8988T (cell line): ENCODE data around the gene SESN1.
"Not testable (repeated sequence)": the region's sequence is repeated elsewhere in the genome, so short reads cannot be mapped to it uniquely, and the experiment has no call there.

Experiments
- DNase-seq: peaks from one replicate; pipeline ENCODE4 v3.0.0; 2011

SESN1 gene

GRCh38 chr6:108993876-108994275 lies 100.8 kb downstream of the SESN1 start:
- DNase-seq: no peak

- no peak for DNase-seq
These were observed 104.9 kb downstream of the SESN1 start for GRCh38 chr6:108989700-108990099.

- DNase-seq: no peak
These were observed 105.9 kb downstream of the SESN1 start for GRCh38 chr6:108988765-108989164.

- no peak for DNase-seq
These were observed 106.3 kb downstream of the SESN1 start for GRCh38 chr6:108988296-108988695.

GRCh38 chr6:108987156-108987555 lies 107.5 kb downstream of the SESN1 start:
- no peak for DNase-seq

- DNase-seq: no peak
These were observed 109.3 kb downstream of the SESN1 start for GRCh38 chr6:108985301-108985700.

- no peak for DNase-seq
These were observed 111.5 kb downstream of the SESN1 start for GRCh38 chr6:108983151-108983550.

GRCh38 chr6:108982154-108983113 lies 112.2 kb downstream of the SESN1 start:
- no peak for DNase-seq

GRCh38 chr6:108978638-108979037 lies 116.0 kb downstream of the SESN1 start:
- not testable (repeated sequence) for DNase-seq

- no peak for DNase-seq
These were observed 120.4 kb downstream of the SESN1 start for GRCh38 chr6:108974201-108974600.

- no peak for DNase-seq
These were observed 124.9 kb downstream of the SESN1 start for GRCh38 chr6:108969776-108970175.

- DNase-seq: no peak
These were observed 126.0 kb downstream of the SESN1 start for GRCh38 chr6:108968325-108969316.

- DNase-seq: no peak
These were observed 127.5 kb downstream of the SESN1 start for GRCh38 chr6:108966855-108967755.

- no peak for DNase-seq
These were observed 128.4 kb downstream of the SESN1 start for GRCh38 chr6:108966251-108966650.

- no peak for DNase-seq
These were observed 132.7 kb downstream of the SESN1 start for GRCh38 chr6:108961985-108962384.

GRCh38 chr6:108961077-108961476 lies 133.6 kb downstream of the SESN1 start:
- no peak for DNase-seq

GRCh38 chr6:108960601-108961000 lies 134.0 kb downstream of the SESN1 start:
- DNase-seq: no peak

- no peak for DNase-seq
These were observed 134.6 kb downstream of the SESN1 start for GRCh38 chr6:108959972-108960582.

GRCh38 chr6:108958900-108959770 lies 135.5 kb downstream of the SESN1 start:
- no peak for DNase-seq

- DNase-seq: no peak
These were observed 137.4 kb downstream of the SESN1 start for GRCh38 chr6:108957221-108957620.
